Stomach (tissue), 4 donors: ENCODE results near the gene RAB20.

Source experiments
- CTCF ChIP-seq, 7 experiments: fragments of 450-650 bp in 4 of 7; fragments of 200-600 bp in 3 of 7; sonication (generic) in 3 of 7; IDR thresholded peaks; one replicate each; pipeline ENCODE4 v1.5.1; 2016 to 2019; ENCODE audit warnings: antibody characterized with exemption in 7 of 7, control low read depth in 2 of 7, mild to moderate bottlenecking in 1 of 7
- EP300 ChIP-seq: sonication (generic); formaldehyde crosslinking; IDR thresholded peaks from one replicate; pipeline ENCODE4 v1.6.1; 2017; ENCODE audit warnings: antibody characterized with exemption
- POLR2A ChIP-seq, 4 donors: fragments of 450-650 bp; IDR thresholded peaks; one replicate each; pipeline ENCODE4 v1.6.1; 2016; ENCODE audit warnings: antibody characterized with exemption in 4 of 4, control low read depth in 2 of 4, mild to moderate bottlenecking in 1 of 4, moderate library complexity in 1 of 4

- TF ChIP-seq POLR2A (IDR thresholded peaks at IDR 0.05) (no peak), CTCF (IDR thresholded peaks at IDR 0.05) (no peak), EP300 (no peak)
Observed at GRCh38 chr13:110533771-110534670, 27.5 kb downstream of the RAB20 start.
